PFSK-1 (cell line): ENCODE measurements around the gene ERBB3.

Source experiments
- POLR2AphosphoS5 ChIP-seq: IDR thresholded peaks from 2 replicates; pipeline ENCODE4 v1.6.1; 2012; ENCODE audit warnings: low read depth, mild to moderate bottlenecking, control low read depth, low read length, moderate library complexity
- SIN3A ChIP-seq: IDR thresholded peaks from 2 replicates; pipeline ENCODE4 v1.6.1; 2012; ENCODE audit warnings: mild to moderate bottlenecking, low read length, moderate library complexity, borderline replicate concordance; ENCODE audit not compliant: insufficient read depth
- TAF1 ChIP-seq: IDR thresholded peaks from 2 replicates; pipeline ENCODE4 v1.6.1; 2012; ENCODE audit warnings: low read length, control low read depth, borderline replicate concordance; ENCODE audit not compliant: insufficient read depth

DNA sequence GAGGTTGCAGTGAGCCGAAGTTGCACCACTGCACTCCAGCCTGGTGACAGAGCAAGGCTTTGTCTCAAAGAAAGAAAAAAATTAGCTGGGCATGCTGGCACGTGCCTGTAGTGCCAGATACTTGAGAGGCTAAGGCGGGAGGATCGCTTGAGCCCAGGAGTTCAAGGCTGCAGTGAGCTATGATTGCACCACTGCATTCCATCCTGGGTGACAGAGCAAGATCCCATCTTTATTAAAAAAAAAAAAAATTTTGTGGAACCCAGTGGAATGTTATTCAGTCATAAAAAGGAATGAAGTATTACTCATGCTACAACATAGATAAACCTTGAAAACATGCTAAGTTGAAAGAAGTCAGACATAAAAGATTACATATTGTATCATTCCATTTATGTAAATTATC is 8.3 kb upstream of the ERBB3 start:
- TF ChIP-seq TAF1 (no peak), POLR2AphosphoS5 (no peak), SIN3A (no peak)
